Renal cortex interstitium (tissue), 11 donors: ENCODE measurements around the gene VAT1L. TPM values are rescaled to one million over a fixed set of nuclear protein-coding genes. Genes with fewer than 3 reads are reported as not detected.

ENCODE experiments used
- DNase-seq, 11 donors: peaks; one replicate each; pipeline ENCODE4 v3.0.0-alpha.2; 2013; ENCODE audit warnings: low read depth in 9 of 11, low spot score in 4 of 11; ENCODE audit errors: extremely low read depth in 1 of 11
- polyA plus RNA-seq, 3 donors: library from polyadenylated mRNA; unstranded; fragments of 120-200 nt; gene quantifications; one replicate each; pipeline ENCODE4 v1.2.1, GENCODE V29; 2013; ENCODE audit not compliant: insufficient read length in 3 of 3

Gene VAT1L
- polyA plus RNA-seq, 3 donors, result 3.8 to 6.5 (median 4.6) TPM

- DNase-seq, result no peak
Measured at GRCh38 chr16:77775911-77776909, 12.2 kb upstream of the VAT1L start.

- no peak for DNase-seq
Measured at GRCh38 chr16:77777745-77778144, 10.6 kb upstream of the VAT1L start.

- DNase-seq, result no peak
Measured at GRCh38 chr16:77780378-77780837, 8.0 kb upstream of the VAT1L start.

- DNase-seq, result no peak
Measured at GRCh38 chr16:77781091-77781490, 7.3 kb upstream of the VAT1L start.

GRCh38 chr16:77782694-77783093, 5.7 kb upstream of the VAT1L start:
- DNase-seq, result no peak

- no peak for DNase-seq
Measured at GRCh38 chr16:77784441-77785372, 3.7 kb upstream of the VAT1L start.

GRCh38 chr16:77785373-77785764, 3.0 kb upstream of the VAT1L start:
- no peak for DNase-seq

- no peak for DNase-seq
Measured at GRCh38 chr16:77786186-77786847, 2.0 kb upstream of the VAT1L start.

- DNase-seq, result no peak
Measured at GRCh38 chr16:77787452-77787851, 912 bp upstream of the VAT1L start.

GRCh38 chr16:77789085-77790008, 983 bp downstream of the VAT1L start:
- DNase-seq, result no peak

GRCh38 chr16:77790009-77790372, 1.6 kb downstream of the VAT1L start:
- no peak for DNase-seq

- no peak for DNase-seq
Measured at GRCh38 chr16:77790912-77791311, 2.5 kb downstream of the VAT1L start.

GRCh38 chr16:77793417-77793816, 5.1 kb downstream of the VAT1L start:
- DNase-seq, result no peak

- no peak for DNase-seq
Measured at GRCh38 chr16:77794586-77794985, 6.2 kb downstream of the VAT1L start.

GRCh38 chr16:77801817-77802216, 13.5 kb downstream of the VAT1L start:
- no peak for DNase-seq

- DNase-seq, result no peak
Measured at GRCh38 chr16:77805398-77805797, 17.0 kb downstream of the VAT1L start.

GRCh38 chr16:77807021-77807420, 18.7 kb downstream of the VAT1L start:
- peak in 1 of 11 donors; percentile 29 for DNase-seq

- DNase-seq, result no peak
Measured at GRCh38 chr16:77812856-77813500, 24.6 kb downstream of the VAT1L start.
